Esophagus muscularis mucosa (tissue), 3 donors: ENCODE results near the gene MAP2.

Source experiments
- CTCF ChIP-seq, 3 experiments: fragments of 200-600 bp in 2 of 3; fragments of 450-650 bp in 1 of 3; sonication (generic) in 2 of 3; IDR thresholded peaks; one replicate each; pipeline ENCODE4 v1.5.1; 2017 to 2019; ENCODE audit warnings: antibody characterized with exemption in 3 of 3, mild to moderate bottlenecking in 2 of 3, moderate library complexity in 1 of 3
- POLR2A ChIP-seq: fragments of 450-650 bp; IDR thresholded peaks from one replicate; pipeline ENCODE4 v1.6.1; 2017; ENCODE audit warnings: antibody characterized with exemption, moderate library complexity, mild to moderate bottlenecking, low read depth

- no peak for TF ChIP-seq CTCF (IDR thresholded peaks at IDR 0.05)
- no peak for TF ChIP-seq POLR2A
Measured at GRCh38 chr2:209388446-209389037, 35.3 kb upstream of the MAP2 start.
